B cell (primary cell): ENCODE results near the gene CD6. TPM values are rescaled to one million over a fixed set of nuclear protein-coding genes. Genes with fewer than 3 reads are reported as not detected.

Experiments
- ATAC-seq: fragments of 200-7000 bp; cut with Tn5 transposase; one replicate; pipeline ENCODE4 v1.10.0; 2021; ENCODE audit warnings: low read depth, mild to moderate bottlenecking, moderate number of reproducible peaks, moderate library complexity
- CTCF ChIA-PET: fragments of 350-600 bp; sonication (Branson Sonifier 250); formaldehyde crosslinking; loops from one replicate; lab custom pipeline; 2021; ENCODE audit warnings: antibody characterized with exemption, inconsistent platforms; lab: Charles Lee
- POLR2A ChIA-PET: fragments of 350-600 bp; sonication (Branson Sonifier 250); formaldehyde crosslinking; loops from one replicate; lab custom pipeline; 2021; ENCODE audit warnings: antibody characterized with exemption; lab: Charles Lee
- DNase-seq: peaks from one replicate; pipeline ENCODE4 v3.0.0; 2013
- H2AFZ ChIP-seq: 2 replicates; pipeline ENCODE4 v1.6.1; 2012; ENCODE audit warnings: mild to moderate bottlenecking, low read depth, low read length; ENCODE audit not compliant: insufficient read depth, poor library complexity, severe bottlenecking
- H3K27ac ChIP-seq, 2 donors: 1 replicate in 1 of 2; 2 replicates in 1 of 2; pipeline ENCODE4 v1.5.1; 2012 to 2013; ENCODE audit warnings: low read length in 2 of 2, mild to moderate bottlenecking in 2 of 2, moderate library complexity in 1 of 2
- H3K27me3 ChIP-seq, 4 experiments: fragments of 200-600 bp in 1 of 4; sonication (generic) in 1 of 4; replicated peaks in 1 of 4; 1 replicate in 2 of 4; 2 replicates in 2 of 4; pipeline versions ENCODE4 v1.6.1 to v1.7.0; 2013 to 2016; ENCODE audit warnings: low read length in 3 of 4, mild to moderate bottlenecking in 2 of 4, mixed read lengths in 1 of 4, moderate library complexity in 1 of 4; ENCODE audit not compliant: insufficient read depth in 4 of 4, control insufficient read depth in 3 of 4; ENCODE audit errors: control extremely low read depth in 1 of 4
- H3K36me3 ChIP-seq, 2 experiments: replicated peaks in 1 of 2; 1 replicate in 1 of 2; 2 replicates in 1 of 2; pipeline versions ENCODE4 v1.6.1 to v1.7.1; 2013; ENCODE audit warnings: low read length in 1 of 2; ENCODE audit not compliant: insufficient read depth in 2 of 2, control insufficient read depth in 1 of 2; ENCODE audit errors: control extremely low read depth in 1 of 2, extremely low read depth in 1 of 2
- H3K4me1 ChIP-seq, 2 donors: fragments of 200-600 bp in 1 of 2; sonication (generic) in 1 of 2; 1 replicate in 1 of 2; 2 replicates in 1 of 2; pipeline versions ENCODE4 v1.5.1 to v1.6.1; 2013 to 2017; ENCODE audit warnings: low read length in 2 of 2; ENCODE audit not compliant: control insufficient read depth in 2 of 2, insufficient read depth in 2 of 2
- H3K4me2 ChIP-seq: replicated peaks from 2 replicates; pipeline ENCODE3; 2012; ENCODE audit warnings: mild to moderate bottlenecking, low read depth, low read length; ENCODE audit not compliant: poor library complexity, severe bottlenecking
- H3K4me3 ChIP-seq, 5 experiments: fragments of 200-600 bp in 1 of 5; sonication (generic) in 1 of 5; 1 replicate in 3 of 5; 2 replicates in 2 of 5; pipeline versions ENCODE4 v1.5.1 to v1.7.0; 2011 to 2016; ENCODE audit warnings: low read length in 4 of 5, mild to moderate bottlenecking in 4 of 5, low read depth in 2 of 5, control low read depth in 1 of 5, moderate library complexity in 1 of 5; ENCODE audit not compliant: insufficient read depth in 1 of 5; ENCODE audit errors: control extremely low read depth in 1 of 5, extremely low read depth in 1 of 5
- H3K79me2 ChIP-seq: fragments of 200-600 bp; sonication (generic); one replicate; pipeline ENCODE4 v1.6.0; 2016; ENCODE audit warnings: low read length; ENCODE audit not compliant: control insufficient read depth, insufficient read depth
- H3K9ac ChIP-seq: fragments of 200-600 bp; sonication (generic); 2 replicates; pipeline ENCODE4 v1.6.1; 2017; ENCODE audit warnings: mild to moderate bottlenecking, low read length, moderate library complexity
- H3K9me3 ChIP-seq, 3 donors: one replicate each; pipeline versions ENCODE4 v1.6.1 to v1.7.1; 2013; ENCODE audit warnings: low read length in 2 of 3; ENCODE audit not compliant: control insufficient read depth in 2 of 3, insufficient read depth in 1 of 3; ENCODE audit errors: control extremely low read depth in 1 of 3
- H4K20me1 ChIP-seq: 2 replicates; pipeline ENCODE4 v1.6.0; 2012; ENCODE audit warnings: mild to moderate bottlenecking, low read length; ENCODE audit not compliant: insufficient read depth, control insufficient read depth, poor library complexity, severe bottlenecking
- H3K27ac Mint-ChIP-seq: one replicate; pipeline ENCODE4 v1.8.0; 2021; ENCODE audit warnings: mixed read lengths
- H3K27me3 Mint-ChIP-seq: one replicate; pipeline ENCODE4 v1.8.0; 2021; ENCODE audit warnings: mixed read lengths
- H3K4me1 Mint-ChIP-seq: one replicate; pipeline ENCODE4 v1.8.0; 2021; ENCODE audit warnings: mixed read lengths
- H3K4me3 Mint-ChIP-seq: one replicate; pipeline ENCODE4 v1.8.0; 2021; ENCODE audit warnings: mixed read lengths
- H3K9me3 Mint-ChIP-seq: one replicate; pipeline ENCODE4 v1.8.0; 2022; ENCODE audit warnings: mixed read lengths; ENCODE audit not compliant: insufficient read depth
- CTCF ChIP-seq: fragments of 200-600 bp; IDR thresholded peaks from one replicate; pipeline ENCODE4 v1.8.0; 2022; ENCODE audit warnings: antibody characterized with exemption, mild to moderate bottlenecking
- EZH2 ChIP-seq: IDR thresholded peaks from 2 replicates; pipeline ENCODE4 v1.6.1; 2012; ENCODE audit warnings: borderline replicate concordance, low read depth, mild to moderate bottlenecking, moderate library complexity, low read length; ENCODE audit not compliant: insufficient read depth, poor library complexity, severe bottlenecking
- WGBS: methylation state at CpG from one replicate; pipeline ENCODE4 v1.1.5; 2013; ENCODE audit warnings: missing lambda C conversion rate; ENCODE audit not compliant: insufficient coverage; 5-methylcytosine and 5-hydroxymethylcytosine counted together
- intact Hi-C: fragments of 100-400 bp; cut with micrococcal nuclease; formaldehyde crosslinking; loops from one replicate; pipeline ENCODE4 v1.10.0; 2022
- polyA plus RNA-seq: library from polyadenylated mRNA; depleted of rRNA; stranded (reverse); fragments of >200 nt; gene quantifications from 2 replicates; pipeline ENCODE4 v1.2.3, GENCODE V29; 2012
- total RNA-seq, 2 donors: library from RNA; stranded (reverse); fragments of 120-200 nt in 1 of 2; gene quantifications; 1 replicate in 1 of 2; 2 replicates in 1 of 2; pipeline versions ENCODE4 v1.2.3 to v1.2.4, GENCODE V29; 2013 to 2022

Gene CD6
- total and polyA plus RNA-seq, 2 donors (not counting 1 experiment from before 2014, with no cell fraction given): 9.3 to 13.6 TPM

GRCh38 chr11:60939301-60939700 lies 32.2 kb upstream of the CD6 start:
- WGBS: 97% methylated on average over 7 of the region's 7 CpGs
- no peak for TF ChIP-seq EZH2
- TF ChIP-seq CTCF: no peak
- H3K27me3 Mint-ChIP-seq: no peaks in the 10 kb centered on the region
- H3K4me3 Mint-ChIP-seq: no peak overlapping the region
- CTCF ChIA-PET: interaction anchor here (0.8 to 2.5 kb wide), 4 partner anchors 14 to 30 kb away, joined by 3 to 9 read pairs (median 4); no protein-coding TSS in a partner anchor
- no peaks in the 10 kb centered on the region for H3K9me3 ChIP-seq
- H3K4me1 Mint-ChIP-seq: peaks cover 33% of the 10 kb centered on the region
- no peak overlapping the region for H3K27ac Mint-ChIP-seq
- POLR2A ChIA-PET: interaction anchor here (0.5 kb wide), 1 partner anchor 189 kb away, joined by 4 read pairs; no protein-coding TSS in a partner anchor
- intact Hi-C loops: no loop called here
- H2AFZ ChIP-seq: no peak overlapping the region
- ATAC-seq: no peak
- DNase-seq: no peak
- H3K9me3 Mint-ChIP-seq: no peaks in the 10 kb centered on the region
- peaks cover 41% of the 10 kb centered on the region for H4K20me1 ChIP-seq
- no peak overlapping the region for H3K9ac ChIP-seq
- peaks cover 17 to 25% of the 10 kb centered on the region in 2 donors for H3K4me1 ChIP-seq
- no peak overlapping the region for H3K4me3 ChIP-seq
- H3K27me3 ChIP-seq: no peaks in the 10 kb centered on the region
- peaks cover 5% of the 10 kb centered on the region for H3K79me2 ChIP-seq
- H3K36me3 ChIP-seq: peaks cover 0 to 60% of the 10 kb centered on the region in 2 experiments
- no peak overlapping the region for H3K4me2 ChIP-seq
- no peak overlapping the region for H3K27ac ChIP-seq

- WGBS: no CpG with 5 or more reads among the region's 2 CpGs
- TF ChIP-seq CTCF (no peak), EZH2 (no peak)
- Histone ChIP-seq H3K36me3 (peaks cover 2 to 66% of the 10 kb centered on the region in 2 experiments), H3K4me2 (no peak overlapping the region), H3K79me2 (peaks cover 10% of the 10 kb centered on the region), H3K4me1 (peaks cover 17 to 25% of the 10 kb centered on the region in 2 donors), H3K9ac (no peak overlapping the region), H3K9me3 (no peaks in the 10 kb centered on the region), H3K27me3 (no peaks in the 10 kb centered on the region), H4K20me1 (peaks cover 46% of the 10 kb centered on the region), H2AFZ (no peak overlapping the region), H3K4me3 (no peak overlapping the region), H3K27ac (no peak overlapping the region)
- CTCF ChIA-PET: interaction anchor here (0.8 to 2.5 kb wide), 7 partner anchors 14 to 109 kb away, joined by 3 to 9 read pairs (median 5); no protein-coding TSS in a partner anchor
- H3K4me3 Mint-ChIP-seq: no peak overlapping the region
- POLR2A ChIA-PET: interaction anchor here (0.5 to 0.8 kb wide), 4 partner anchors 8 to 188 kb away, joined by 3 to 6 read pairs (median 4); partner anchors contain the start of gene CD5
- peaks cover 33% of the 10 kb centered on the region for H3K4me1 Mint-ChIP-seq
- H3K27ac Mint-ChIP-seq: peak overlapping the region; percentile 7
- no peaks in the 10 kb centered on the region for H3K9me3 Mint-ChIP-seq
- no peaks in the 10 kb centered on the region for H3K27me3 Mint-ChIP-seq
- ATAC-seq (no peak), DNase-seq (no peak)
- intact Hi-C loops: no loop called here
Observed at GRCh38 chr11:60939855-60940254, 31.6 kb upstream of the CD6 start.
